Stimulated activated CD8-positive, alpha-beta memory T cell treated with anti-CD3 and anti-CD28 coated beads, Interleukin-4, amount 100 ng/mL, for 24 hours (primary cell): ENCODE results near the gene LGALS7.

Experiments used
- DNase-seq: peaks from one replicate; pipeline ENCODE4 v3.0.0-alpha.2; 2020; ENCODE audit warnings: low read depth

Gene LGALS7

GRCh38 chr19:38726761-38727301, 46.5 kb downstream of the LGALS7 start:
- peak; percentile 23 for DNase-seq

- no peak for DNase-seq
Observed at GRCh38 chr19:38726284-38726673, 47.0 kb downstream of the LGALS7 start.

- DNase-seq: no peak
Observed at GRCh38 chr19:38725469-38726283, 47.6 kb downstream of the LGALS7 start.

GRCh38 chr19:38723990-38724854, 49.1 kb downstream of the LGALS7 start:
- DNase-seq: no peak

- no peak for DNase-seq
Observed at GRCh38 chr19:38723606-38723965, 49.7 kb downstream of the LGALS7 start.

- no peak for DNase-seq
Observed at GRCh38 chr19:38722947-38723605, 50.2 kb downstream of the LGALS7 start.

GRCh38 chr19:38721979-38722773, 51.1 kb downstream of the LGALS7 start:
- no peak for DNase-seq

GRCh38 chr19:38721496-38721895, 51.8 kb downstream of the LGALS7 start:
- DNase-seq: no peak
